GM21423 (cell line): ENCODE data around the gene FAM50A.
A peak's percentile ranks its signal among the peaks of the same experiment; 100 is the strongest.
"Not testable (repeated sequence)": the region's sequence is repeated elsewhere in the genome, so short reads cannot be mapped to it uniquely, and the experiment has no call there.

Experiments
- ATAC-seq: cut with Tn5 transposase; IDR thresholded peaks from one replicate; pipeline ENCODE4 v1.9.1; 2021; ENCODE audit warnings: mild to moderate bottlenecking, moderate library complexity; ENCODE audit not compliant: unreplicated experiment

The FAM50A gene

GRCh38 chrX:154481911-154482601 lies 38.1 kb downstream of the FAM50A start:
- no peak for ATAC-seq

GRCh38 chrX:154482786-154483185 lies 38.8 kb downstream of the FAM50A start:
- no peak for ATAC-seq

GRCh38 chrX:154483325-154483724 lies 39.4 kb downstream of the FAM50A start:
- ATAC-seq = no peak

DNA sequence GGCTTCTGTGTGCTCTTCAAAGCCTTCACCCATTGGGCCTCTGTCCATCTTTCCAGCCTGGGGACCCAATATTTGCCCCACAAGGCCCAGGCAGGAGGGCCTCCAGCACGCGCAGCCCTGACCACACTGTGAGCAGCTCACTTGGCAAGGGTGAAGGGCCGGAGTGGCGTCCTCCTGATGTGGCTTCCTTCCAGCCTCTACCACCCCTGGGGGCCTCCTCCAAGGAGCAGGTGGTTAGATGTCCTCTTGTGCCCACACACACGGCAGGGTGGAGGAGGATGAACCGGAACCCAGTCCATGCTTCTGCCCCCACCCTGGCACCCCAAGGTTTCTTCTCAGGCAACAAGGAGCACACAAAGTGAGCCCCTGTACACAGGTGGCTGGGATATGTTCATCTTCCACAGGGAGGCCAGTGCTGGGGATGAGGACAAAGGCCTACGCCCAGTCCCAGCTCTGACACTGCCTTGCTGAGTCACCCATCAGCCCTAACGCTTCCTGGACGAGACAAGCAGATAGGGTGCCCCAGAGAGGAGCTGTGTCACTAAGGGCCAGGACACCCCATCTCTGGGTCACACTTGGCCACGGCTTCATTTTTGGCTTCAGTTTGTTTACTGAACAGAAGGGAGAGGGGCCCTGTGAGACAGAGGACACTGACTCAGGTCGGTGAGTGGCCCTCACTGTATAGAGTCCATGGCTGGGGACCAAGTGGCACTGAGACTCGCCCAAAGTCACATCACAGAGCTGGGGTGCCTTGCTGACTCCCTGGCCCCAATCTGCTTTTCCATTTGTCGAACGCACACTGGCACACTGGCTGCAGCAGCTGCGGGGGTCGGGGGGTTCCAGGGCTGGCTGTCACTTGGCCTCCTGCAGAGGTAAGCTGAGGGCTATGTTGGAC lies 40.6 kb downstream of the FAM50A start:
- no peak for ATAC-seq

DNA sequence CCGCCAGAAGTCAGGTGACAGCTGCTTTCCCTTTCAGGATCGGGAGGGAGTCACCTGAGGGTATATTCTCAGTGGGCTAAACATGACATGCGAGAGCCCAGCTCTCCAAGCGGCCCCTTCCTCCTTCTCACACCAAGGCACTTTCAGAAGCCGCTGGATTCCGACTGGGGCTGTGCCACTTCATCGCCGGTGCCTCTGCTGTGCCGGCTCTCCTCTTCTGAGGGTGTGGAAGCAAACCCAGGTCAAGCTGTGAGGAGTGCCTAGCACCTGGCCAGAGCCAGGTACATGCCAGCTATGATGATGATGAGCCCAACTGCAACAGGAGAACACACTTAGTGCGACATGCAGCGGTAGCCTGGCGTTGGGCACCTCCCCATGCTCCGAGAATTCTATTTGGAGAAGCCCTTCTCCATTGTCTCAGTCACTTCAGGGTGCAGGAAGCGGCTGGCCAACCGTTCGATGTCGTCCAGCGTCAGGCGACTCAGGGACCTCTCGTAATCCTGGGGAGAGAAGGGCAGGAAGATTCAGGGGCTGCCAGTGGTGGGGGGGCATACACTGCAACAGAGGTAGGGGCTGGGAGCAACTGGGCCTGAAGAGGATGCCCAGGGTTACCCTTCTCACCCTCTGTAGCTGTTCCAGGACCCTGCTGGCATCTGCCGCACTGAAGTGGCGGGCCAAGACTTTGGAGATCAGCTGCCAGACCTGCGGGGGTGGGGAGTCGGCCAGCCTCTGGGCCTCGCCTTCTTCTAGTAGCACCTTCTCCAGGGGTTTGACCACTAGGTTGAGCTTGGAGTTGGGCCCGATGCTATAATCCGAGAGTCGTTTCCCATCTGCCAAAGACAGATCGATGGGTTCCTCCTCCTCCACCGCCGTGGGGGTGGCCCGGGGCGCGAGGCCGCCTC lies 41.5 kb downstream of the FAM50A start:
- ATAC-seq = no peak

DNA sequence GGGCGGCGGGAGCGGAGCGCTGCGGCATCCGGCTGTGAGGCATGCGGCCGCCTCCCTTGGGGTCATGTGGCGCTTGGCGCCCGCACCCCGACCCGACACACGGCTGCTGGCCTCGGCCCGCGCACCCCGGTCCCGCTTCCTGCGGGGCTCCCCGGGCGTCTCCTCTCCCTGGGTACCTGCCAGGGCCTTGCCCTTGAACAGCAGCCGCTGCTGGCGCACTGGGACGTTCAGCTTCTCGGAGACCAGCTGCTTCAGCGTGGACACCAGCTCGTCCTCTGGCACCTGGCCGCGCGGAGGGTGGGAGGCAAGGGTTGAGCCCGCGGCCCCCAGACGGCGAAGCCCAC lies 42.1 kb downstream of the FAM50A start:
- ATAC-seq = peak; percentile 5

DNA sequence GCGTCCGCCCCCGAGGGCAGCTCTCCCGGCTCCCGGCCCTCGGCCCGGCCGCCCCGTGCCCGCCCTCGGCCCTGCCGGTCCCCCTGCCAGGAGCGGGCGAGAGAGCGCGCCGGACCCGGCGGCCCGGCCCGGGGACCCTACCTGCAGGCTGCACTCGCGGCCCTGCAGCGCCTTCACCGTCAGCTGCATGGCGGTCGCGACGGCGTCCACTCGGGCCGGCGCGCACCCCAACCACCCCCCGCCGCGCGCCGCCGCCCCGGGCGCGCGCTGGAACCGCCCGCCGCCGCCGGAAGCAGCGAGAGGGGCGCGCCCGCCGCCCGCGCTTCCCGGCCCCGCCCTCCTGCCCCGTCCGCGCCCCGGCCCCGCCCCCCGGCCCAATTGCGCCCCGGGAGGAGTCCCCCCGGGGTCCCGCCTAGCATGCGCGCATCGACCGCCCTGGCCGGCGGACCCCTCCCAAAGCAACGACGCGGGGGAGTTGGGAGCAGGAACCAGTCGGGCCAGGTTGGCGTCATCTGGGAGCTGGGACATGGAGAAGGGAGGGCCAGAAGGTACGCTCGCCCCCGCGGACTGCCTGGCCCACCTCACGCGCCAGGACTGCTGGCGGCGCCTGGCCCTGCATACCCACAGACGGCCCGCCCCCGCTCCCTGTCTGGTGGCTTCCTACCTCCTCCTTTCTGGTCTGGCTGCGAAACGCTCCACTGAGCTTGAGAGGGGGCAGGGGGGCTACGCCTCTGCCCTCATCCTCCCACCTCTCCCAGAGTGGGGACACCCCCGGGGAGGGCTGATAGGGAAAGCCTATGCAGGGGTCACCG lies 42.7 kb downstream of the FAM50A start, which contains the start of gene UBL4A:
Gene UBL4A (minus strand): TSS at position 220 of the 812 bp plus-strand sequence. CDS start 31 bp downstream, at position 189.
- peak; percentile 31 for ATAC-seq

GRCh38 chrX:154487518-154488290 lies 43.8 kb downstream of the FAM50A start:
- no peak for ATAC-seq

GRCh38 chrX:154488336-154489075 lies 44.6 kb downstream of the FAM50A start:
- ATAC-seq = no peak

DNA sequence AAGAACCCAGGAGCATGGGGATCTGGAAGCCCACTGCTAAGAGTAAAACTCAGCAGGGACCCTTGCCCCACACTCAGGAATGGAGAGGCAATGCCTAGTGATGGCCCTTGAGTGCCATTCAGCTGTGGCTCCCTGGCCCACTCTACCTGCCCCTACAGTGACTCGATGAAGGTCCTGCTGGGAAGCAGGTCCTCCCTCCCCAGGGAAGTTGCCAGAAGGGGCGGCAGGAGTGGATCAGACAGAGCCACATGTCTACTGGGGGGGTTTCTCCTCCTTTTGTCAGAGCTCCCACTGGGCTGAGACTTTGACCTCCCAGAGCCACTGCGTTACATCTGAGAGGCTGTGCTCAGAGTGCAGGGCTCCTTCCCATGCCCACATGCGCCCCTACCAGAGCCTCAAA lies 45.2 kb downstream of the FAM50A start:
- ATAC-seq = no peak

DNA sequence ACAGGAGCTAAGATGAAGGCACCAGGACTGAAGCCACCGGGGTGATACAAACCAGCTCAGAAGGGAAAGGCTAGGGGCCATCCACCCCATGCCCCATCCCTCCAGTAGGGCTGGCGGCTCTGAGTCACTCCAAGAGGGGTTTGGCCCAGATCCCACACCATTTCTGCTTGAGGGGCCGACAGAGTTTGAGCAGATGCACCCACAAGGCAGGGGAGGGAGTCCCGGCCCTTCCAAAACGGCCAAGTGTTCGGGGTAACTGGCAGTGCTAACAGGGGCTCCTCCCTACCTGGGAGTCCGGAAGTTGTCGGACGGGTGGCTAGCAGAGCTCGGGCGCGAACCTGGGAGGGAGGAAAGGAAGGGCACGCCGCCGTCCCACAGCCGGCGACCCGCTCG lies 46.1 kb downstream of the FAM50A start:
- ATAC-seq = peak; percentile 16

- peak; percentile 81 for ATAC-seq
Measured at GRCh38 chrX:154490414-154491083, 46.6 kb downstream of the FAM50A start, which contains the start of gene SLC10A3. Gene SLC10A3, minus strand, starts transcription at chrX:154490629. Its CDS starts 1,689 bp downstream, at chrX:154488940.

DNA sequence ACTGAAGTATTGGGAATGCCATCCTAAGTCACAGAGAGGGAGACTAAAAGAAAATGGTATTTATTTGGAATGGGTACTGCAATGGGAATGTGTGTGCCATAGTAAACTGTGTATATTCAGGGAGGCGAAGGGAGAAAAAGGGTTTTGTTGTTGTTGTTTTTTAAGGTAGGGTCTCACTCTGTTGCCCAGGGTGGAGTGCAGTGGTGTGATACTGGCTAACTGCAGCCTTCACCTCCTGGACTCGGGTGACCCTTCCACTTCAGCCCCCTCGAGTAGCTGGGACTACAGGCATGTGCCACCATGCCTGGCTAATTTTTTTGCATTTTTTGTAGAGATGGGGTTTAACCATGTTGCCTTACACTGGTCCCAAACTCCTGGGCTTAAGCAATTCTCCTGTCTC lies 50.8 kb downstream of the FAM50A start:
- ATAC-seq = no peak

GRCh38 chrX:154495472-154495922 lies 51.6 kb downstream of the FAM50A start:
- no peak for ATAC-seq

GRCh38 chrX:154496591-154497137 lies 52.7 kb downstream of the FAM50A start:
- ATAC-seq = not testable (repeated sequence)
